K562 (cell line): ENCODE results near the gene KRT72. TPM values are rescaled to one million over a fixed set of nuclear protein-coding genes. Genes with fewer than 3 reads are reported as not detected.

Experiments used
- ATAC-seq: fragments of 200-7000 bp; cut with Tn5 transposase; 3 replicates; pipeline ENCODE4 v1.9.1; 2020; ENCODE audit warnings: moderate library complexity
- BruUV-seq: library from RNA; stranded (reverse); fragments of 400-500 nt; replicated peaks from 2 replicates; lab custom pipeline; 2021; lab: Mats Ljungman, UMichigan
- CTCF ChIA-PET: fragments of 300-600 bp; formaldehyde crosslinking; extraction: SDS; loops from one replicate; lab custom pipeline; 2021; ENCODE audit warnings: low intra/inter-chr PET ratio; lab: Yijun Ruan, JAX
- POLR2A ChIA-PET: fragments of 300-600, 350-650 bp; sonication (Branson Sonifier 250); formaldehyde crosslinking; extraction: SDS; loops from one replicate; lab custom pipeline; 2021; ENCODE audit warnings: antibody characterized with exemption, inconsistent platforms; lab: Yijun Ruan, JAX
- DNase-seq, 4 experiments: peaks; one replicate each; pipeline versions ENCODE4 v3.0.0 to v3.0.0-alpha.2; 2011 to 2018; ENCODE audit warnings: low spot score in 3 of 4, mixed read lengths in 3 of 4; ENCODE audit errors: extremely low read depth in 1 of 4
- FAIRE-seq: peaks from 2 replicates; lab custom pipeline; 2011; peaks lifted over from hg19 to GRCh38; lab: Jason Lieb, UNC
- H2AFZ ChIP-seq: 2 replicates; pipeline ENCODE4 v1.6.0; 2011; ENCODE audit warnings: low read depth, low read length, control low read depth, inconsistent platforms
- H3K27ac ChIP-seq: fragments of 200-600 bp; 3 replicates; pipeline ENCODE4 v1.8.0; 2011; ENCODE audit warnings: low read depth, mild to moderate bottlenecking, control low read depth, inconsistent platforms, low read length, moderate library complexity, mixed read lengths; ENCODE audit errors: extremely low read depth
- H3K27me3 ChIP-seq, 2 experiments: fragments of 300-600 bp in 1 of 2; 2 replicates in 1 of 2; 3 replicates in 1 of 2; pipeline versions ENCODE4 v1.6.0 to v1.8.0; 2011; ENCODE audit warnings: inconsistent platforms in 2 of 2, low read length in 2 of 2, mild to moderate bottlenecking in 1 of 2, mixed read lengths in 1 of 2, moderate library complexity in 1 of 2; ENCODE audit not compliant: control insufficient read depth in 2 of 2, insufficient read depth in 2 of 2
- H3K36me3 ChIP-seq: fragments of 300-600 bp; 3 replicates; pipeline ENCODE4 v1.8.0; 2011; ENCODE audit warnings: mild to moderate bottlenecking, low read length, inconsistent platforms; ENCODE audit not compliant: control insufficient read depth, insufficient read depth
- H3K4me1 ChIP-seq, 2 experiments: fragments of 200-600 bp in 1 of 2; replicated peaks in 1 of 2; 2 replicates in 1 of 2; 3 replicates in 1 of 2; pipeline versions ENCODE4 v1.5.1 to v1.8.0; 2011; ENCODE audit warnings: inconsistent platforms in 2 of 2, low read length in 2 of 2, mild to moderate bottlenecking in 1 of 2, mixed read lengths in 1 of 2, moderate library complexity in 1 of 2; ENCODE audit not compliant: control insufficient read depth in 2 of 2, insufficient read depth in 2 of 2
- H3K4me2 ChIP-seq: 2 replicates; pipeline ENCODE4 v1.6.1; 2011; ENCODE audit warnings: low read length, control low read depth, inconsistent platforms, mixed read lengths; ENCODE audit not compliant: insufficient read depth
- H3K4me3 ChIP-seq: fragments of 200-600 bp; sonication (generic), shearing (Covaris generic); 2 replicates; pipeline ENCODE4 v1.5.1; 2016; ENCODE audit warnings: control low read depth, inconsistent platforms
- H3K79me2 ChIP-seq: fragments of 200-600 bp; 3 replicates; pipeline ENCODE4 v1.8.0; 2011; ENCODE audit warnings: low read length, inconsistent platforms; ENCODE audit not compliant: control insufficient read depth, insufficient read depth
- H3K9ac ChIP-seq, 2 experiments: 2 replicates each; pipeline versions ENCODE4 v1.6.0 to v1.6.1; 2011; ENCODE audit warnings: low read depth in 2 of 2, low read length in 2 of 2, control low read depth in 1 of 2, inconsistent platforms in 1 of 2, mild to moderate bottlenecking in 1 of 2, mixed read lengths in 1 of 2; ENCODE audit not compliant: insufficient read depth in 1 of 2
- H3K9me1 ChIP-seq: one replicate; pipeline ENCODE4 v1.6.0; 2011; ENCODE audit warnings: inconsistent platforms, mild to moderate bottlenecking, low read length, moderate library complexity; ENCODE audit not compliant: control insufficient read depth, insufficient read depth
- H3K9me3 ChIP-seq: replicated peaks from 2 replicates; pipeline ENCODE4 v1.5.1; 2011; ENCODE audit warnings: low read depth, low read length, inconsistent platforms; ENCODE audit not compliant: control insufficient read depth, insufficient read depth
- H4K20me1 ChIP-seq: replicated peaks from 2 replicates; pipeline ENCODE4 v1.6.1; 2011; ENCODE audit warnings: low read length, inconsistent platforms, mixed read lengths; ENCODE audit not compliant: control insufficient read depth, insufficient read depth
- ETS2 ChIP-seq: IDR thresholded peaks from 2 replicates; pipeline ENCODE4 v1.6.1; 2016; ENCODE audit warnings: borderline replicate concordance, missing genetic modification characterization, mild to moderate bottlenecking, moderate library complexity, missing compliant biosample characterization; ENCODE audit not compliant: poor library complexity, severe bottlenecking
- ETV5 ChIP-seq: sonication (generic); formaldehyde crosslinking; IDR thresholded peaks from 2 replicates; pipeline ENCODE4 v1.4.0; 2020; ENCODE audit warnings: low read depth, mild to moderate bottlenecking, missing genetic modification reagents
- HNRNPH1 ChIP-seq: fragments of 200-400 bp; formaldehyde crosslinking; optimal IDR thresholded peaks from 2 replicates; pipeline ENCODE3; 2017; ENCODE audit warnings: low read depth, mild to moderate bottlenecking, low read length, moderate library complexity
- LARP7 ChIP-seq: fragments of 450-650 bp; IDR thresholded peaks from 2 replicates; pipeline ENCODE4 v1.6.1; 2016
- MECOM ChIP-seq: fragments of 250-450 bp; sonication (Bioruptor Pico); IDR thresholded peaks from 2 replicates; pipeline ENCODE4 v1.8.0; 2022; ENCODE audit warnings: inconsistent platforms
- NR2C1 ChIP-seq, 2 experiments: fragments of 450-650 bp; IDR thresholded peaks; 2 replicates each; pipeline ENCODE4 v1.6.1; 2017; ENCODE audit warnings: mild to moderate bottlenecking in 2 of 2, antibody characterized with exemption in 1 of 2, inconsistent platforms in 1 of 2, missing compliant biosample characterization in 1 of 2, missing genetic modification characterization in 1 of 2
- NRF1 ChIP-seq, 2 experiments: fragments of 450-650 bp; IDR thresholded peaks in 1 of 2; conservative IDR thresholded peaks in 1 of 2; 2 replicates each; pipeline ENCODE4 v1.6.1; 2014; ENCODE audit warnings: mild to moderate bottlenecking in 2 of 2
- RBM34 ChIP-seq: fragments of 200-400 bp; formaldehyde crosslinking; IDR thresholded peaks from 2 replicates; pipeline ENCODE4 v1.6.1; 2018; ENCODE audit warnings: low read length, borderline replicate concordance; ENCODE audit not compliant: insufficient read depth
- SIN3B ChIP-seq: fragments of 450-650 bp; IDR thresholded peaks from 2 replicates; pipeline ENCODE4 v1.6.1; 2017; ENCODE audit warnings: low read depth, mild to moderate bottlenecking, moderate library complexity
- SMARCA4 ChIP-seq: fragments of 450-650 bp; IDR thresholded peaks from 2 replicates; pipeline ENCODE4 v1.6.1; 2016
- SMARCC2 ChIP-seq: fragments of 450-650 bp; IDR thresholded peaks from 2 replicates; pipeline ENCODE4 v1.6.1; 2017; ENCODE audit warnings: antibody characterized with exemption, moderate library complexity, mild to moderate bottlenecking, low read depth
- SRSF1 ChIP-seq: fragments of 200-400 bp; formaldehyde crosslinking; IDR thresholded peaks from 2 replicates; pipeline ENCODE4 v1.6.1; 2017; ENCODE audit warnings: mild to moderate bottlenecking, low read depth, low read length, moderate library complexity
- TAF1 ChIP-seq: IDR thresholded peaks from 2 replicates; pipeline ENCODE4 v1.6.1; 2011; ENCODE audit warnings: mild to moderate bottlenecking, low read length, moderate library complexity; ENCODE audit not compliant: insufficient read depth, control insufficient read depth, severe bottlenecking; ENCODE audit errors: extremely low read depth
- ZNF174 ChIP-seq: fragments of 250-450 bp; sonication (Bioruptor Pico); IDR thresholded peaks from 2 replicates; pipeline ENCODE4 v1.4.0; 2020; ENCODE audit warnings: mild to moderate bottlenecking
- ZNF239 ChIP-seq: fragments of 250-450 bp; sonication (Bioruptor Pico); IDR thresholded peaks from 2 replicates; pipeline ENCODE4 v1.4.0; 2020; ENCODE audit warnings: mild to moderate bottlenecking
- ZNF445 ChIP-seq: fragments of 250-450 bp; sonication (Bioruptor Pico); IDR thresholded peaks from 2 replicates; pipeline ENCODE4 v1.4.0; 2020; ENCODE audit warnings: low read depth, mild to moderate bottlenecking, moderate library complexity
- ZNF75A ChIP-seq: fragments of 450-650 bp; formaldehyde crosslinking; IDR thresholded peaks from 2 replicates; pipeline ENCODE4 v1.4.0; 2020; ENCODE audit warnings: mild to moderate bottlenecking
- ZNF764 ChIP-seq: fragments of 250-450 bp; sonication (Bioruptor Pico); IDR thresholded peaks from 2 replicates; pipeline ENCODE4 v1.4.0; 2020; ENCODE audit warnings: low read depth, mild to moderate bottlenecking, moderate library complexity
- WGBS: fragments of 100-300 bp; shearing (Covaris generic); methylation state at CpG from one replicate; pipeline ENCODE4 v1.1.6; 2016; ENCODE audit warnings: low coverage, mixed read lengths; ENCODE audit not compliant: insufficient coverage; ENCODE audit errors: missing lambda C conversion rate; 5-methylcytosine and 5-hydroxymethylcytosine counted together
- in situ Hi-C: fragments of 300-500 bp; cut with MboI; formaldehyde crosslinking; loops from 4 replicates; pipeline ENCODE4 v1.15.0; 2018; ENCODE audit warnings: inconsistent platforms, mixed read lengths
- intact Hi-C: fragments of 100-400 bp; cut with micrococcal nuclease; formaldehyde crosslinking; loops from 2 replicates; pipeline ENCODE4 v1.14.2; 2022
- polyA plus RNA-seq, 8 experiments: library from polyadenylated mRNA; depleted of rRNA in 4 of 8; stranded (reverse) in 5 of 8; unstranded in 3 of 8; fragments of >200 nt; fragmentation: Nextera tagmentation in 2 of 8; fragmentation: Illumina TruSeq in 1 of 8; extraction: Ambion mirVana in 2 of 8; extraction: Trizol in 1 of 8; gene quantifications; 2 replicates each; pipeline versions ENCODE4 v1.2.1 to v1.2.3, GENCODE V29; 2011 to 2014; ENCODE audit warnings: inconsistent platforms in 1 of 8, missing spikeins in 1 of 8
- total RNA-seq, 7 experiments: library from RNA; depleted of rRNA in 6 of 7; stranded (reverse); fragments of >200 nt in 6 of 7; fragmentation: Illumina TruSeq in 2 of 7; extraction: Trizol in 2 of 7; gene quantifications; 2 replicates each; pipeline versions ENCODE4 v1.2.1 to v1.2.3, GENCODE V29; 2011 to 2021; ENCODE audit warnings: low replicate concordance in 1 of 7
- TF ChIP-seq, protein P1 (sequence below): sonication (generic); formaldehyde crosslinking; IDR thresholded peaks from 2 replicates; pipeline ENCODE4 v1.8.0; 2022; ENCODE audit warnings: mild to moderate bottlenecking, low read depth, missing genetic modification reagents
- TF ChIP-seq, protein P2 (sequence below): fragments of 450-650 bp; IDR thresholded peaks from 2 replicates; pipeline ENCODE4 v1.6.1; 2016; ENCODE audit warnings: mild to moderate bottlenecking

KRT72 gene
- total and polyA plus RNA-seq, 9 of the 15 experiments (the other 6 are each of a cell fraction or from before 2014, with no cell fraction given), result not detected

DNA sequence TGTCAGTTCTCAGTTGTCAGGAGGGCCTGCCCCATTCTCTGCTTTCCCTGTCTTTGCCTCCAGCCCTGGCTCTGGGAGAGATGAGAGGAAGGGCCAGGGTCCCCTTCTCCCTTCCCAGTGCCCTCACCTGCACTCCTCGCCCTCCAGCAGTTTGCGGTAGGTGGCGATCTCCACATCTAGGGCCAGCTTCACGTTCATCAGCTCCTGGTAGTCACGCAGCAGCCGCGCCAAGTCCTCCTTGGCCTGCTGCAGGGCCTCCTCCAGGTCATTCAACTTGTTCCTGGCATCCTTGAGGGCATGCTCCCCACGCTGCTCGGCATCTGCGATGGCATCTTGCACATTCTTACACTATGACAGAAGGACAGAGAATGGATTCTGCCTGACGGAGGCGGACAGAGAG is 45.4 kb upstream of the KRT72 start:
- H3K9ac ChIP-seq, result no peak overlapping the region
- no peak overlapping the region for H2AFZ ChIP-seq
- FAIRE-seq, result no peak
- H3K27ac ChIP-seq, result no peak overlapping the region
- ChIA-PET CTCF (no interaction called here), POLR2A (interaction anchor here (0.8 kb wide), 1 partner anchor 40 kb away, joined by 3 read pairs; no protein-coding TSS in a partner anchor)
- no peak overlapping the region for H3K4me3 ChIP-seq
- intact Hi-C loops (no loop called here), in situ Hi-C loops (no loop called here)
- H4K20me1 ChIP-seq, result no peaks in the 10 kb centered on the region
- no TSS peak for BruUV-seq
- no peaks in the 10 kb centered on the region for H3K27me3 ChIP-seq
- peaks cover 23 to 33% of the 10 kb centered on the region in 2 experiments for H3K4me1 ChIP-seq
- no peaks in the 10 kb centered on the region for H3K9me1 ChIP-seq
- no peaks in the 10 kb centered on the region for H3K9me3 ChIP-seq
- H3K79me2 ChIP-seq, result no peaks in the 10 kb centered on the region
- WGBS, result 85% methylated on average over 12 of the region's 12 CpGs
- H3K4me2 ChIP-seq, result no peak overlapping the region
- ATAC-seq, result no peak
- no peak for DNase-seq
- H3K36me3 ChIP-seq, result no peaks in the 10 kb centered on the region
- TF ChIP-seq NRF1 (conservative IDR thresholded peaks at IDR 0.05 in 1 of 2, IDR thresholded peaks at IDR 0.05 in 1 of 2), result no peak
- TF ChIP-seq RBM34, result no peak
- TF ChIP-seq HNRNPH1, result no peak
- no peak for TF ChIP-seq ZNF445 (CRISPR knock-in tag)
- no peak for TF ChIP-seq ZNF764
- TF ChIP-seq, protein P1, sequence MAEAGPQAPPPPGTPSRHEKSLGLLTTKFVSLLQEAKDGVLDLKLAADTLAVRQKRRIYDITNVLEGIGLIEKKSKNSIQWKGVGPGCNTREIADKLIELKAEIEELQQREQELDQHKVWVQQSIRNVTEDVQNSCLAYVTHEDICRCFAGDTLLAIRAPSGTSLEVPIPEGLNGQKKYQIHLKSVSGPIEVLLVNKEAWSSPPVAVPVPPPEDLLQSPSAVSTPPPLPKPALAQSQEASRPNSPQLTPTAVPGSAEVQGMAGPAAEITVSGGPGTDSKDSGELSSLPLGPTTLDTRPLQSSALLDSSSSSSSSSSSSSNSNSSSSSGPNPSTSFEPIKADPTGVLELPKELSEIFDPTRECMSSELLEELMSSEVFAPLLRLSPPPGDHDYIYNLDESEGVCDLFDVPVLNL (CRISPR knock-in tag), result no peak
- TF ChIP-seq ZNF239, result no peak
- TF ChIP-seq ZNF75A (CRISPR knock-in tag), result no peak
- TF ChIP-seq SIN3B, result no peak
- TF ChIP-seq SMARCC2, result no peak
- no peak for TF ChIP-seq SRSF1
- TF ChIP-seq MECOM, result no peak
- no peak for TF ChIP-seq ETS2 (tag)
- no peak for TF ChIP-seq NR2C1 (IDR thresholded peaks at IDR 0.05)
- TF ChIP-seq NR2C1 (tag; IDR thresholded peaks at IDR 0.05), result no peak
- no peak for TF ChIP-seq SMARCA4
- TF ChIP-seq LARP7, result no peak
- no peak for TF ChIP-seq ETV5 (CRISPR knock-in tag)
- TF ChIP-seq ZNF174, result no peak
- TF ChIP-seq, protein P2, sequence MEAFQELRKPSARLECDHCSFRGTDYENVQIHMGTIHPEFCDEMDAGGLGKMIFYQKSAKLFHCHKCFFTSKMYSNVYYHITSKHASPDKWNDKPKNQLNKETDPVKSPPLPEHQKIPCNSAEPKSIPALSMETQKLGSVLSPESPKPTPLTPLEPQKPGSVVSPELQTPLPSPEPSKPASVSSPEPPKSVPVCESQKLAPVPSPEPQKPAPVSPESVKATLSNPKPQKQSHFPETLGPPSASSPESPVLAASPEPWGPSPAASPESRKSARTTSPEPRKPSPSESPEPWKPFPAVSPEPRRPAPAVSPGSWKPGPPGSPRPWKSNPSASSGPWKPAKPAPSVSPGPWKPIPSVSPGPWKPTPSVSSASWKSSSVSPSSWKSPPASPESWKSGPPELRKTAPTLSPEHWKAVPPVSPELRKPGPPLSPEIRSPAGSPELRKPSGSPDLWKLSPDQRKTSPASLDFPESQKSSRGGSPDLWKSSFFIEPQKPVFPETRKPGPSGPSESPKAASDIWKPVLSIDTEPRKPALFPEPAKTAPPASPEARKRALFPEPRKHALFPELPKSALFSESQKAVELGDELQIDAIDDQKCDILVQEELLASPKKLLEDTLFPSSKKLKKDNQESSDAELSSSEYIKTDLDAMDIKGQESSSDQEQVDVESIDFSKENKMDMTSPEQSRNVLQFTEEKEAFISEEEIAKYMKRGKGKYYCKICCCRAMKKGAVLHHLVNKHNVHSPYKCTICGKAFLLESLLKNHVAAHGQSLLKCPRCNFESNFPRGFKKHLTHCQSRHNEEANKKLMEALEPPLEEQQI, result no peak
- no peak for TF ChIP-seq TAF1
